Testis (tissue), 2 donors: ENCODE data around the gene ANTXRL.

Experiments
- CTCF ChIP-seq, 3 experiments: fragments of 450-650 bp in 2 of 3; fragments of 200-600 bp in 1 of 3; sonication (generic) in 1 of 3; IDR thresholded peaks; one replicate each; pipeline ENCODE4 v1.5.1; 2016 to 2019; ENCODE audit warnings: antibody characterized with exemption in 3 of 3, mild to moderate bottlenecking in 2 of 3, moderate library complexity in 1 of 3
- POLR2A ChIP-seq: fragments of 450-650 bp; IDR thresholded peaks from one replicate; pipeline ENCODE4 v1.6.1; 2017; ENCODE audit warnings: antibody characterized with exemption, mild to moderate bottlenecking, moderate library complexity

DNA sequence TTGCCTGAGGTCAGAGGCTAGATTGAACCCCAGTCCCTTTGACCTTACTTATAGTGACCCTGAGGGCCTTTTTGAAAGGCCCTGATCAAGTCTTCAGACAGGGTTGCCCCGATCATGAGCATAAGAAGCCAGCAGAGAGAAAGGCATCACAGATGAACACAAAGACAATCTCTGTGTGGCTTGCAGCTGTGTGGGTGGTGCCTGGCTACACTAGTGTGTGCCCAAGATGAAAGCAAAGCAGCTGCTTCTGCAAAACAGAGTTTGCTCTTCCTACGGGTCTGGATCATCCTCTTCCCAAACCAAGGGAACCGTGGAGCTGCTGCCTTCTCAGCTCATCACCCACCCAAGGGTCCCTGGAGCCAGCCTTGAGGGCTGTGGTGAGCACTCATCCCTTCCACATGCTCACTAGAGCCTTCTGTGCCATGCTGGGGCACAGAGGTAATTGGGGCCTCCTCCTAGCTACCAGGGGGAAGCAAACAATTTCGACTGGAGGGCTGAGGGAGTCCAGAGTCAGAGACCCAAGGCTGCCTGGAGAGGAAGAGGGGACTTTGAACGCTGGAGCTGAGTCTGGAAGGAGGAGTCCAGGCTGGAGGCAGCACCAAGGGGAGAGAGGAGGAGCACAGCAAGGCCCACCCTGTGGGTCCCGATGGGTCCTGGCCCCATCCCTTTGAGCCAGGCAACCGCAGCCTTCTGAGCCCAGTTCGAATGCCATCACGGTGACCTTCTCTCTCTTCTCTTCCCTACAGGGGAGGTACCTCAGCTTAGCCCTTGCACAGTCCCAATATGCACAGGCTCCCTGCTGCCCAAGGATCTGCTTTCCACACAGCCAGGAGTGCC, 42.3 kb downstream of the ANTXRL start:
- TF ChIP-seq CTCF (IDR thresholded peaks at IDR 0.05) (no peak), POLR2A (no peak)
